HG03354 (cell line): ENCODE data around the gene C5.

Experiments
- ATAC-seq: cut with Tn5 transposase; IDR thresholded peaks from one replicate; pipeline ENCODE4 v1.9.1; 2021; ENCODE audit warnings: mild to moderate bottlenecking; ENCODE audit not compliant: unreplicated experiment, poor library complexity, severe bottlenecking

Gene C5

DNA sequence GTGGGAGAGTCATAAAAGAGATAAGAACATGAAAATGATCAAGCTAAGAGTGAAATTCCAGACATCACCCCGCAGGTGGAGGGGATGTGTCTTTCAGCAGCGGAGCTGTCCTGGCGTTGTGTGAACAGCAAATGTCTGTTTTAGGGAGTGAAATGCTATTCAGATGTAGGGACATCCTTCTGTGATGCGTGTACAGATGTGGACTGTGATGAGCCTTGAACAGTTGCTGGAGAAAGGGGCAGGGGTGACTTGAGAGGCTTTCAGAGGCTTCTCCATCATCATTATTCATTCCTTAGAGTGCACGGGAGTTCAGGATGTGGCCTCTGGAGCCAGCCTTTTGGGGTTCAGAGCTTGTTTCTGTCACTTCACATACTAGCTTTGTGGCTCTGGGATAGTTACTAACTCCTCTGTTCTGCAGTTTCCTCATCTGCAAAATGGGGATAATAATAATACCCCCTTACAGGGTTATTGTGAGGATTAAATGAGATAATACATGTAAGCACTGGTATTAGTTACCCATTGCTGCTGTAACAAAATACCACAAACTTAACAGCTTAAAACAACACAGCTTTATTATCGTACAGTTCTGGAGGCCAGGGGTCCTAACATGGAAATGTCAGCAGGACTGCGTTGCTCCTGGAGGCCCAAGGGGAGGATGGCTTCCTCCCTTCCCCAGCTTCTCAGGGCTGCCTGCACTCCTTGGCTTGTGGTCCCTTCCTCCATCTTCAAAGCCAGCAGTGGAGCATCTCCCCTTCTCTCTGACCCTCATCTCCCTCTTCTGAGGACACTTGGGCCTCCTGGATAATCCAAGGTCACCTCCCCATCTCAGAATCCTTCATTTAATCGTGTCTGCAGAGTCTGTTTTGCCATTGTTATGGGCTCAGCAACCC lies 132.8 kb downstream of the C5 start:
- no peak for ATAC-seq

- no peak for ATAC-seq
Observed at GRCh38 chr9:120916588-120916987, 133.5 kb downstream of the C5 start.

DNA sequence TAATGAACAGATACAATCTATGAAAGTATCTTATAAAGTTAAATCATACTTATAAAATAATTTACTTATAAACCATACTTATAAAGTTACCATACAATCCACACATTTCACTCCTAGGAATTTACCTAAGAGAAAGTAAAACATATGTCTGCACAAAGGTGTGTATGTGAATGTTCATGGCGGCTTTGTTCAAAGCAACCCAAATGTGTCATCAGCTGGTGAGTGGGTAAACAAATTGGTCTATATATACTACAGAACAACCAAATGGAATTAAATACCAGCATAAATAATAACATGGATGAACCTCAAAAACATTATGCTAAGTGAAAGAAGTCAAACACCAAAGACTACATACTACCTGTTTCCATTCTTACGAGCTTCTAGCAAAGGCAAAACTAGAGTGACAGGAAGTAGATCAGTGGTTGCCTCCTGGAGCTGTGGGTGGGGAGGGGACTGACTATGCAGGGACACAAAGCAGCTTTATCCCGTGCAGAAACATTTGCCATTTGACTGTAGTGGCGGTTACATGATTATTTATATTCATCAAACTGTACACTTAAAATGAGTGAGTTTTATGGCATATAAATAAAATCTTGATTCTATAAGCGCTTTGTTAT lies 134.1 kb downstream of the C5 start:
- no peak for ATAC-seq

- ATAC-seq = no peak
Observed at GRCh38 chr9:120914953-120915352, 135.1 kb downstream of the C5 start.

GRCh38 chr9:120914396-120914795 lies 135.7 kb downstream of the C5 start:
- no peak for ATAC-seq

DNA sequence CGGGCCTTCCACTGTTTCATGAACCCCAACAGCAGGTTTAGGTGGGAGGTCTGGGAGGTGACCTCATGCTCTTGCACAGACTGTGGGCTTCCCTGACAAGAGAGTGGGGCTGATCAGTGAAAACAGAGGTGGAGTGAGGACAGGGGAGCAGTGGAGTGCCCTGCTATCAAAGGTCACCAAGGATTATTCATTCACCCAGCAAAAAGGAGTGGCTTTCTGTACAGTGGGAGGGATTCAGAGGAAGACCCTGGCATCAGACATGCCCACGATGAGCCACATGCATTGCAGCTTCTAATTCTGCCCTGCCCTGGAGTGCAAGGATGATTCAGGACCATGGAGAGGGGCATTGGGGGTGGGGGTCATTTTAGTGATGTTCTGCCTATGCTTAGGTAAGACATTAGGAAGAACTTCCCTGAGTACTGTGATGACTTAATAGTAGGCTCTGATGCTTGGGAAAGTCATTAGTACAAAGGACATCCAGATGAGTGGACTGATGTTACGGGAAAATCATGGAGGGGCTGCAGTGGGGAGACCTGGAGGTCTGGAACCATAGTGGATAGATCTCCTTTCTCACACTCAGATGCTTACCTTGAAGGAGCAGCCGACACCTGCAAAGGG lies 136.3 kb downstream of the C5 start:
- no peak for ATAC-seq

GRCh38 chr9:120912958-120913646 lies 137.0 kb downstream of the C5 start:
- ATAC-seq = no peak

- no peak for ATAC-seq
Observed at GRCh38 chr9:120911295-120911837, 138.7 kb downstream of the C5 start.

DNA sequence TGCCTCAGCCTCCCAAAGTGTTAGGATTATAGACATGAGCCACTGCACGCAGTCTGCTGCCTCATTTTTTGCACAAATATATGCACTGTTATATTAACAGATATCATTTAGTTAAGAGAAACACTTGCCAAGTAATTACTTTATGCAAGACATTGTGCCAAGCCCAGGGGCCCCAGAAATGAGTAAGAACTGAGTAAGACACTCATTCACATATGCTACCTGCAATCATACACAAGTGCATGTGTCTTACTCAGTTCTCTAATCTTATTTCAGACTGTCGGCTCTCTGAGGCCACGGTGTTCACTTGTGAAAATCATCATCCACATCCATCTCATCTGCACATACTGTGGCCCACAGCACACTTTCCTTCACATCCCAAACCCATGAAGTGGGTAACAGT lies 139.4 kb downstream of the C5 start:
- no peak for ATAC-seq

DNA sequence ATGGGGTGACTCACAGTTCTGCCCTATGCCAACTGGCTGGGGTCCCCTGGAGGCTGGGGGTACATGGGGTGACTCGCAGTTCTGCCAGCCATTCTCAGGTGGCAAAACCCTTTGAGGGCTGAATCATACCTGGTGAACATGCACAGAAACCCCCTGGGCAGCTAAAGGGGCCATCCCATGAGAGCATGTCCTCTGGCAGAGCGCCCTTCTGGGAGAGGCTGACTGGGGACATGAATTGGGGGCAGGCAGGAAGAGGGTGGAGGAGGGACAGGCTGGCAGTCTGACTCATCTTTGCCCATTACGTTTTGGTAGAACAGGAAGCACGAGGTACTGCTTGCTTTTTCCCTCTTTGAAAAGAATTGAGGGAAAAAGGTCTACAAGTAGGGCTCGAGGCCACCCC lies 140.2 kb downstream of the C5 start:
- ATAC-seq = no peak

DNA sequence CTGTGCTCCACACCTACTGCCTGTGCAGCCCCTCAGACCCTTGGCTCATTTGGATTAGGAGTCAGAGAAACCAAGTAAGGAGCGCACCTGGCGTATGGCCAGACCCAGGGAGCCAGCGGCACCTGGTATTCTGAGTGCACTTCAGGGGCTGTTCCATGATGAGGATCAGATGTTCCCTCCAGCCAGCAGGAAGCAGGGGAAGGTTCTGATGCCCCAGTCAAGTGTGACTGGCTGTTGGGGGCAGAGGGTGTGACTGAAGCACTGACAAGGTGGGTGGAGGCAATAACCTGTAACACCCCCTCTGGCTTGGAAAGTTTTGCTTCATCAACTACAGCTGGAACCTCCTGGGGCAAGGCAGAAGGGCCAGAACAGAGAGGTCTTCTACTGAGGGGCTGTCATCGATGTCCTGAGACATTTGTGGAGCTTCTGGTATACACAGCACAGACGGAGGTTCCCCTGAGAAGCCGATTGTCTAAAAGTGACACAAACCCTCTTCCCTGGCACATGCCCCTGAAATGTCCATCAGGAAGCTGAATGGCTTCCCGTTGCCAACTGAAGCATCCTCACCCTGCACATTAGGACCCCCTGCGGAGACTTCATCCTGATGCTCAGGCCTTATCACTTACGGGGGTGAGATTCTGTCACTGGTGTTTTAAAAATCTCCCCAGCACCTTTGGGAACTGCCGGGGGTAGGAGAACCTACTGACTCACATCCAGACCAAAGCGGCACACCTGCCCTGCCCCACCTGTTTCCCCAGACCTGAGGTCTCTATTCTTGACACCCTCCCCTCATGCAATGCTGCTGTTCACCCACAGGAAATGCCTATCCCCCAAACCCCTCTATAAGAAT lies 144.5 kb downstream of the C5 start:
- ATAC-seq = no peak

- ATAC-seq = no peak
Observed at GRCh38 chr9:120904978-120905301, 145.1 kb downstream of the C5 start.

DNA sequence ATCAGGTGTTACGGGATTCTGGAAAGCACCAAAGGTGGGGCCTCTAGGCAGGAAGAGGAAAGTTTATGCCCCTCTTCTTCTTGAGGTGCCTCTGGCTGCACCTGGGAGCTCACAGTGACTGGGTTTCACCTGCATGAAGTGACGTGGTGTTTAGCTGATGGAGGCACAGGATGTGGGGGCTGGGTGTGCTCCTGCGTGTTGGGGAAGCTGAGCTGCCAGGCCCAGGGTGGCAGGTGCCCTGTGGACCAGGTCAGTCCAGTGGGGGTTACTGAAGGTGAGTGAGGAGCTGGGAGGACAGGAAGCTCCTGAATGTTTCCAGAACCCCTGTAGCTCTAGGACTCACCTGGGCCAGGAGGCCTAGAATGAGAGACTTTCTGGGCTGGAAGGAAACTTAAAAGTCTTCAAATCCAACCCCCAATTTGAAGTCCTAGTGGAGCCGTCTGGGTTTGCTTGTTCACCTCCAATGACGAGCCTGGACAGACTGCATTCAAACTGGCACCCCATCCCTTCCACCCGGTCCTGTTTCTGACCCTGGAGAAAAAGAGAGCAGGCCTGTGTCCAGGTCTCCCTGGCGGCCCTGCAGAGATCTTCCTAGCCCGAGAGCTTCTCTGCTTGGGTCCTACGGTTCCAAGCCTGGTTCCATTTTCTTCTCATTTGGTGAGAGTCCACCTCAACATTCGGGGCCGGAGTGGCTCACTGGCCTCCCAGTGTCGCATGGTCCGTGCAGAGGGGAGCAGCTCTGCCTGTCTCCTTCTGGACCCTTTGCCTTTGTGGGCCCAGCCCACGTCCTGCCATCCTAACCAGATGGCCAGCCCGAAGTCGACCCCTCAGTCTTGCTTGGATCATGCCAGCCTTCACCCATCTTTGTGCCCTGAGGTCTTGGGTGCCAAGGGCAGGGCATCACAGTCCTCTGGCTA lies 145.8 kb downstream of the C5 start:
- ATAC-seq = no peak

DNA sequence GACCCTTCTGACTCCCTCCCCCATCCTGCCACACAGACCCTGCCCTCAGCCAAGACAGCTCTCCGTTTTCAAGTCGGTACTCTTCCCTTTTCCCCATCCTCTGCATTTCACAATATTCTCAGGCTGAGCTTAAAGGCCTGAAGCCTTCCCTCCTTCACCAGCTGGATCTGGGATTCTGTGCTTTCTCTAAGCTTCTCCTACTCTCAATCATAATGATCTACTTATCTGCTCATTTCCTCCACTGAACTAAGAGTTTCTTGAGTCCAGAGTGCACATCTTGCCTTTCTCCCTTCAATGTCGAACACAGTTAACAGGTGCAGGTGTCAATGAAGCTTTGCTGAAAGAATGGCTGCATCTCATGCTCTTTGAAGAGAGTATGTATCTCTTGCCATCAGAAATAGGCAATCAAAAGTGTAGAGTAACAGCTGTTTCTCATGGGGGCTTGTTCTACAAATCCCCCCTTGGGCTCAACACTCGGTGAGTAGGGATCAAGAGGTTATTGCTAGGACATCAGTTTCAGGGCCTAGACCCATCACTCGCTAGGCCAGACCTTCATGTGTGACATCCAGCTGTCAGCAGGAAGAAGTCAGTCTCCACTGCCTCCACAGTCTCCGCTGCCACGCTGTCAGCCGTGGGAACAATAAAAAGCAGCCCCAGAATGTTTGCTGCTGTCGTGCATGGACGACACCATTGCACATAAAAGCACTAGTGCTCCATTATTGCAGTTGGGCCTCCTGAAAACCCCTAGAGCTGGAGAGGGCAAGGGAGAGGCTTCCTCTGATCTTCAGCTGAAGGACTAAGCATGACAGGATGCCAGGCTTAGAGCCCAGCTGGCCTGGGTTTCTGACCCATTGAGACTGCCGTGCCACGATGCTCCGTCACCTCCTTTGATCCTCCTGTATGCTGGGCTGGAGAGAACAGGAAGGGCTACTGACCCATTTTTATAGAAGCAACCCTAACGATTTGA lies 147.2 kb downstream of the C5 start:
- ATAC-seq = no peak
